Activated B cell treated with CpG ODN at 0.5 μM for 24 hours (primary cell): ENCODE results near the gene ADCY2. TPM values are rescaled to one million over a fixed set of nuclear protein-coding genes. Genes with fewer than 3 reads are reported as not detected.

Experiments
- ATAC-seq: fragments of 200-7000 bp; cut with Tn5 transposase; one replicate; pipeline ENCODE4 v1.10.0; 2021; ENCODE audit warnings: low read depth, mild to moderate bottlenecking, moderate library complexity
- CTCF ChIA-PET: fragments of 350-600 bp; sonication (Branson Sonifier 250); formaldehyde crosslinking; loops from one replicate; lab custom pipeline; 2021; ENCODE audit warnings: antibody characterized with exemption; lab: Charles Lee
- POLR2A ChIA-PET: fragments of 350-600 bp; sonication (Branson Sonifier 250); formaldehyde crosslinking; loops from one replicate; lab custom pipeline; 2021; ENCODE audit warnings: antibody characterized with exemption; lab: Charles Lee
- DNase-seq: peaks from one replicate; pipeline ENCODE4 v3.0.0; 2022
- H3K27ac Mint-ChIP-seq: one replicate; pipeline ENCODE4 v1.8.0; 2020; ENCODE audit warnings: mixed read lengths
- H3K27me3 Mint-ChIP-seq: one replicate; pipeline ENCODE4 v1.8.0; 2021; ENCODE audit warnings: mixed read lengths
- H3K36me3 Mint-ChIP-seq: one replicate; pipeline ENCODE4 v1.8.0; 2021; ENCODE audit warnings: low read depth, mixed read lengths
- H3K4me1 Mint-ChIP-seq: one replicate; pipeline ENCODE4 v1.8.0; 2021; ENCODE audit warnings: mixed read lengths
- H3K4me3 Mint-ChIP-seq: one replicate; pipeline ENCODE4 v1.8.0; 2020; ENCODE audit warnings: mild to moderate bottlenecking, mixed read lengths
- H3K9me3 Mint-ChIP-seq: one replicate; pipeline ENCODE4 v1.8.0; 2020; ENCODE audit warnings: mixed read lengths
- CTCF ChIP-seq: fragments of 200-600 bp; IDR thresholded peaks from one replicate; pipeline ENCODE4 v1.8.0; 2022; ENCODE audit warnings: antibody characterized with exemption, mild to moderate bottlenecking
- intact Hi-C: fragments of 100-400 bp; cut with micrococcal nuclease; formaldehyde crosslinking; loops from one replicate; pipeline ENCODE4 v1.15.1; 2024
- total RNA-seq: library from RNA; stranded (reverse); gene quantifications from 2 replicates; pipeline ENCODE4 v1.2.3, GENCODE V29; 2022

The ADCY2 gene
- total RNA-seq, 1 donor from 2014 or later = not detected

- H3K27ac Mint-ChIP-seq = no peak overlapping the region
- no peak overlapping the region for H3K4me3 Mint-ChIP-seq
- POLR2A ChIA-PET = no interaction called here
- no peaks in the 10 kb centered on the region for H3K36me3 Mint-ChIP-seq
- DNase-seq (no peak), ATAC-seq (no peak)
- CTCF ChIA-PET = no interaction called here
- H3K4me1 Mint-ChIP-seq = no peaks in the 10 kb centered on the region
- TF ChIP-seq CTCF = no peak
- intact Hi-C loops = no loop called here
- H3K27me3 Mint-ChIP-seq = no peaks in the 10 kb centered on the region
- peaks cover 3% of the 10 kb centered on the region for H3K9me3 Mint-ChIP-seq
These were observed 98.7 kb downstream of the ADCY2 start for GRCh38 chr5:7494481-7495130.

GRCh38 chr5:7495131-7495517 lies 99.2 kb downstream of the ADCY2 start:
- Mint-ChIP-seq H3K27ac (no peak overlapping the region), H3K4me3 (no peak overlapping the region), H3K36me3 (no peaks in the 10 kb centered on the region), H3K9me3 (no peaks in the 10 kb centered on the region), H3K4me1 (no peaks in the 10 kb centered on the region), H3K27me3 (no peaks in the 10 kb centered on the region)
- ChIA-PET POLR2A (no interaction called here), CTCF (no interaction called here)
- TF ChIP-seq CTCF = no peak
- intact Hi-C loops = no loop called here
- DNase-seq (no peak), ATAC-seq (no peak)

DNA sequence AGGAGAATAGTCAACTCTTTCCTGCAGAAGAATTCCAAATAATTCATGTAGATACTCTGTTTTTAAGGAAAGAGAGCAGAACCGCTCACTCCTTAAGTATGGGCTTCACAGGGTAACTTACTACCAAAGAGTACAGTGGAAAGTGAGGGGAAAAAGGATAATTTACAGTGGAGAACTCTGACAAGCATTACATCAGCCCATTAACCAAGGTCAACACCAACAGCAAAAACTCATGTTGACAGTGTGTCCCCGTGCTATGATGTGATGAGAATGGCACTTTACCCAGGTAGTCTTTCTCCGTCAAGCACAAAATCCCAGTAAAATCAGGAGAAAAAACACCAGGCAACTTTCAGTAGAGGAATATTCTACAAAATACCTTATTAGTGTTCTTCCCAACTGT lies 104.3 kb downstream of the ADCY2 start:
- no peak overlapping the region for H3K27ac Mint-ChIP-seq
- no peaks in the 10 kb centered on the region for H3K9me3 Mint-ChIP-seq
- CTCF ChIA-PET = no interaction called here
- POLR2A ChIA-PET = no interaction called here
- H3K4me1 Mint-ChIP-seq = no peaks in the 10 kb centered on the region
- H3K4me3 Mint-ChIP-seq = no peak overlapping the region
- H3K36me3 Mint-ChIP-seq = no peaks in the 10 kb centered on the region
- TF ChIP-seq CTCF = no peak
- no peaks in the 10 kb centered on the region for H3K27me3 Mint-ChIP-seq
- ATAC-seq = no peak
- DNase-seq = no peak
- intact Hi-C loops = no loop called here

- Mint-ChIP-seq H3K36me3 (no peaks in the 10 kb centered on the region), H3K4me3 (no peak overlapping the region), H3K4me1 (no peaks in the 10 kb centered on the region), H3K9me3 (no peaks in the 10 kb centered on the region), H3K27me3 (no peaks in the 10 kb centered on the region), H3K27ac (no peak overlapping the region)
- ATAC-seq (no peak), DNase-seq (no peak)
- ChIA-PET POLR2A (no interaction called here), CTCF (no interaction called here)
- intact Hi-C loops = no loop called here
- no peak for TF ChIP-seq CTCF
These were observed 105.1 kb downstream of the ADCY2 start for GRCh38 chr5:7501061-7501460.

GRCh38 chr5:7503564-7503963 lies 107.6 kb downstream of the ADCY2 start:
- no peak for TF ChIP-seq CTCF
- no peaks in the 10 kb centered on the region for H3K36me3 Mint-ChIP-seq
- no peaks in the 10 kb centered on the region for H3K4me1 Mint-ChIP-seq
- CTCF ChIA-PET = no interaction called here
- H3K27me3 Mint-ChIP-seq = no peaks in the 10 kb centered on the region
- DNase-seq = no peak
- H3K9me3 Mint-ChIP-seq = no peaks in the 10 kb centered on the region
- intact Hi-C loops = no loop called here
- no peak overlapping the region for H3K4me3 Mint-ChIP-seq
- no peak for ATAC-seq
- POLR2A ChIA-PET = no interaction called here
- no peak overlapping the region for H3K27ac Mint-ChIP-seq
